ENCODE results near the gene UBE4A.

DNA sequence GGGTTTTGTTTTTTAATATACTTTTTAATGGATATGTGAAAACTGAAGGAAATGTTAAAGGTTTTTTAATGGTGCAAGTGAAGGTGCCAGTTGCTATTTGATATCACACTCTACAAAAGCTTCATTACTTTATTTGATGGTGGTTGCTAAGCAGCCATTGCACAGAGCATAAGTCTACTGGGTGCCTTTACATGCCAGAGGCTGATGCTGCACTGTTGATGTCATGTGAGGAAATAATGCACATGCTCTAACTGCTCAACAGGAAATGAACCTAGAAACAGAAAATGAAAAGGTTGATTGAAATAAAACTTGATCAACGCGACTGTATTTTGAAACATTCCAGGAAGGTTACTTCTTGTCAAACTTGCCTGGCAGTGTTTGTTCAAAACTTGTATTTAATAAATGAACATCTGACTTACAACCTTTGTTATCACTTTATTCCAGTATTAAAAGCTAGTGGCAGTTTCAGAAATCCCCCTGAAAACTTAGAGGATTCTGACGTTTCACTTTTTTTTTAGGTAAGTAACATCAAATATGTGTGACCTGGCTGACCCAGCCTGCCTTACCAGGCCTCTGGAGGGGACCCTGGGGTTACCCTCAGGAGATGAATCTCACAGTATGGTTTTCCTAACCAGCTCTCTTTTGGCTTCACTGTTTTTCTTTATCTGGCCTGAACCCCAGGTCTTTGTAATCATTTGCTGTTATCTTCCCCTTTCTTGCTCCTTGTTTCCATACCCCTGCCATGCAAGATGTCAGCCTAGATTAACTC, 39.6 kb downstream of the UBE4A start:
- TF ChIP-seq, protein P1, sequence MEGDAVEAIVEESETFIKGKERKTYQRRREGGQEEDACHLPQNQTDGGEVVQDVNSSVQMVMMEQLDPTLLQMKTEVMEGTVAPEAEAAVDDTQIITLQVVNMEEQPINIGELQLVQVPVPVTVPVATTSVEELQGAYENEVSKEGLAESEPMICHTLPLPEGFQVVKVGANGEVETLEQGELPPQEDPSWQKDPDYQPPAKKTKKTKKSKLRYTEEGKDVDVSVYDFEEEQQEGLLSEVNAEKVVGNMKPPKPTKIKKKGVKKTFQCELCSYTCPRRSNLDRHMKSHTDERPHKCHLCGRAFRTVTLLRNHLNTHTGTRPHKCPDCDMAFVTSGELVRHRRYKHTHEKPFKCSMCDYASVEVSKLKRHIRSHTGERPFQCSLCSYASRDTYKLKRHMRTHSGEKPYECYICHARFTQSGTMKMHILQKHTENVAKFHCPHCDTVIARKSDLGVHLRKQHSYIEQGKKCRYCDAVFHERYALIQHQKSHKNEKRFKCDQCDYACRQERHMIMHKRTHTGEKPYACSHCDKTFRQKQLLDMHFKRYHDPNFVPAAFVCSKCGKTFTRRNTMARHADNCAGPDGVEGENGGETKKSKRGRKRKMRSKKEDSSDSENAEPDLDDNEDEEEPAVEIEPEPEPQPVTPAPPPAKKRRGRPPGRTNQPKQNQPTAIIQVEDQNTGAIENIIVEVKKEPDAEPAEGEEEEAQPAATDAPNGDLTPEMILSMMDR (IDR thresholded peaks at IDR 0.05), result no peak
- TF ChIP-seq POLR2A (IDR thresholded peaks at IDR 0.05), result no peak

Measured in adrenal gland (tissue), 5 donors.